Dendritic cell treated with granulocyte-macrophage colony-stimulating factor and Interleukin-4, amounts not matched to agents 40 ng/mL and 50 ng/mL, for 4 days (primary cell): Measurements from ENCODE around the gene PAX5.

Experiments used
- H3K27ac Mint-ChIP-seq: one replicate; pipeline ENCODE4 v1.8.0; 2022; ENCODE audit warnings: mild to moderate bottlenecking, mixed read lengths
- H3K27me3 Mint-ChIP-seq: one replicate; pipeline ENCODE4 v1.8.0; 2022; ENCODE audit warnings: mild to moderate bottlenecking, mixed read lengths
- H3K36me3 Mint-ChIP-seq: one replicate; pipeline ENCODE4 v1.8.0; 2022; ENCODE audit warnings: low read depth, mixed read lengths
- H3K4me1 Mint-ChIP-seq: one replicate; pipeline ENCODE4 v1.8.0; 2022; ENCODE audit warnings: low read depth, mixed read lengths
- H3K4me3 Mint-ChIP-seq: one replicate; pipeline ENCODE4 v1.8.0; 2022; ENCODE audit warnings: mild to moderate bottlenecking, moderate library complexity, mixed read lengths
- H3K9me3 Mint-ChIP-seq: one replicate; pipeline ENCODE4 v1.8.0; 2022; ENCODE audit warnings: mixed read lengths
- intact Hi-C: fragments of 100-400 bp; cut with micrococcal nuclease; formaldehyde crosslinking; loops from one replicate; pipeline ENCODE4 v1.15.0; 2022

The PAX5 gene

GRCh38 chr9:36960575-36960955 is 73.5 kb downstream of the PAX5 start:
- H3K27ac Mint-ChIP-seq: no peak overlapping the region
- H3K4me1 Mint-ChIP-seq: no peaks in the 10 kb centered on the region
- peaks cover 23% of the 10 kb centered on the region for H3K27me3 Mint-ChIP-seq
- intact Hi-C loops: no loop called here
- H3K4me3 Mint-ChIP-seq: no peak overlapping the region
- no peaks in the 10 kb centered on the region for H3K36me3 Mint-ChIP-seq
- H3K9me3 Mint-ChIP-seq: no peaks in the 10 kb centered on the region

GRCh38 chr9:36959681-36960574 is 74.1 kb downstream of the PAX5 start:
- intact Hi-C loops: no loop called here
- no peak overlapping the region for H3K27ac Mint-ChIP-seq
- H3K4me3 Mint-ChIP-seq: no peak overlapping the region
- peaks cover 25% of the 10 kb centered on the region for H3K27me3 Mint-ChIP-seq
- no peaks in the 10 kb centered on the region for H3K4me1 Mint-ChIP-seq
- no peaks in the 10 kb centered on the region for H3K36me3 Mint-ChIP-seq
- no peaks in the 10 kb centered on the region for H3K9me3 Mint-ChIP-seq

GRCh38 chr9:36956908-36957307 is 77.2 kb downstream of the PAX5 start:
- Mint-ChIP-seq H3K4me3 (no peak overlapping the region), H3K27ac (no peak overlapping the region), H3K4me1 (no peaks in the 10 kb centered on the region), H3K27me3 (peaks cover 32% of the 10 kb centered on the region), H3K36me3 (no peaks in the 10 kb centered on the region), H3K9me3 (no peaks in the 10 kb centered on the region)
- intact Hi-C loops: no loop called here

GRCh38 chr9:36950389-36950788 is 83.7 kb downstream of the PAX5 start:
- peaks cover 25% of the 10 kb centered on the region for H3K27me3 Mint-ChIP-seq
- H3K4me1 Mint-ChIP-seq: peaks cover 5% of the 10 kb centered on the region
- no peak overlapping the region for H3K4me3 Mint-ChIP-seq
- H3K27ac Mint-ChIP-seq: no peak overlapping the region
- no peaks in the 10 kb centered on the region for H3K36me3 Mint-ChIP-seq
- no peaks in the 10 kb centered on the region for H3K9me3 Mint-ChIP-seq
- intact Hi-C loops: no loop called here

GRCh38 chr9:36949466-36949865 is 84.6 kb downstream of the PAX5 start:
- H3K36me3 Mint-ChIP-seq: no peaks in the 10 kb centered on the region

GRCh38 chr9:36948051-36948450 is 86.0 kb downstream of the PAX5 start:
- no peaks in the 10 kb centered on the region for H3K36me3 Mint-ChIP-seq
- H3K9me3 Mint-ChIP-seq: no peaks in the 10 kb centered on the region
- H3K27me3 Mint-ChIP-seq: peaks cover 16% of the 10 kb centered on the region
- H3K4me1 Mint-ChIP-seq: peaks cover 5% of the 10 kb centered on the region
- intact Hi-C loops: no loop called here
- H3K27ac Mint-ChIP-seq: no peak overlapping the region
- H3K4me3 Mint-ChIP-seq: no peak overlapping the region

More at GRCh38 chr9:36949466-36949865, 84.6 kb downstream of the PAX5 start:
- peaks cover 5% of the 10 kb centered on the region for H3K4me1 Mint-ChIP-seq
- H3K9me3 Mint-ChIP-seq: no peaks in the 10 kb centered on the region
- H3K27ac Mint-ChIP-seq: no peak overlapping the region
- no peak overlapping the region for H3K4me3 Mint-ChIP-seq
- H3K27me3 Mint-ChIP-seq: peaks cover 21% of the 10 kb centered on the region
- intact Hi-C loops: no loop called here

- no peak overlapping the region for H3K27ac Mint-ChIP-seq
- intact Hi-C loops: no loop called here
- no peaks in the 10 kb centered on the region for H3K36me3 Mint-ChIP-seq
- no peak overlapping the region for H3K4me3 Mint-ChIP-seq
- H3K9me3 Mint-ChIP-seq: no peaks in the 10 kb centered on the region
- peaks cover 14% of the 10 kb centered on the region for H3K27me3 Mint-ChIP-seq
- peaks cover 5% of the 10 kb centered on the region for H3K4me1 Mint-ChIP-seq
Measured at GRCh38 chr9:36946653-36947052, 87.4 kb downstream of the PAX5 start.

GRCh38 chr9:36945999-36946398 is 88.1 kb downstream of the PAX5 start:
- Mint-ChIP-seq H3K36me3 (no peaks in the 10 kb centered on the region), H3K9me3 (no peaks in the 10 kb centered on the region), H3K27me3 (peaks cover 14% of the 10 kb centered on the region), H3K4me1 (peaks cover 5% of the 10 kb centered on the region), H3K4me3 (no peak overlapping the region), H3K27ac (no peak overlapping the region)
- intact Hi-C loops: no loop called here

GRCh38 chr9:36942891-36943290 is 91.2 kb downstream of the PAX5 start:
- Mint-ChIP-seq H3K27ac (no peak overlapping the region), H3K4me3 (no peak overlapping the region), H3K36me3 (no peaks in the 10 kb centered on the region), H3K27me3 (peaks cover 19% of the 10 kb centered on the region), H3K9me3 (no peaks in the 10 kb centered on the region), H3K4me1 (peaks cover 4% of the 10 kb centered on the region)
- intact Hi-C loops: no loop called here

- Mint-ChIP-seq H3K27ac (no peak overlapping the region), H3K27me3 (peaks cover 19% of the 10 kb centered on the region), H3K4me3 (no peak overlapping the region), H3K4me1 (no peaks in the 10 kb centered on the region), H3K9me3 (no peaks in the 10 kb centered on the region), H3K36me3 (no peaks in the 10 kb centered on the region)
- intact Hi-C loops: no loop called here
Measured at GRCh38 chr9:36941441-36941840, 92.6 kb downstream of the PAX5 start.

- Mint-ChIP-seq H3K9me3 (no peaks in the 10 kb centered on the region), H3K27ac (no peak overlapping the region), H3K4me1 (no peaks in the 10 kb centered on the region), H3K4me3 (no peak overlapping the region), H3K36me3 (no peaks in the 10 kb centered on the region), H3K27me3 (peaks cover 17% of the 10 kb centered on the region)
- intact Hi-C loops: no loop called here
Measured at GRCh38 chr9:36940881-36941280, 93.2 kb downstream of the PAX5 start.

- peaks cover 17% of the 10 kb centered on the region for H3K27me3 Mint-ChIP-seq
- H3K4me3 Mint-ChIP-seq: no peak overlapping the region
- no peaks in the 10 kb centered on the region for H3K36me3 Mint-ChIP-seq
- H3K4me1 Mint-ChIP-seq: no peaks in the 10 kb centered on the region
- no peaks in the 10 kb centered on the region for H3K9me3 Mint-ChIP-seq
- H3K27ac Mint-ChIP-seq: no peak overlapping the region
- intact Hi-C loops: no loop called here
Measured at GRCh38 chr9:36940500-36940853, 93.6 kb downstream of the PAX5 start.

GRCh38 chr9:36939655-36940499 is 94.2 kb downstream of the PAX5 start:
- no peak overlapping the region for H3K27ac Mint-ChIP-seq
- H3K4me1 Mint-ChIP-seq: no peaks in the 10 kb centered on the region
- H3K27me3 Mint-ChIP-seq: peaks cover 17% of the 10 kb centered on the region
- H3K36me3 Mint-ChIP-seq: no peaks in the 10 kb centered on the region
- no peaks in the 10 kb centered on the region for H3K9me3 Mint-ChIP-seq
- H3K4me3 Mint-ChIP-seq: no peak overlapping the region
- intact Hi-C loops: no loop called here

- Mint-ChIP-seq H3K4me3 (no peak overlapping the region), H3K27ac (no peak overlapping the region)
Measured at GRCh38 chr9:36939214-36939613, 94.9 kb downstream of the PAX5 start.

More at GRCh38 chr9:36939214-36939613, 94.9 kb downstream of the PAX5 start:
- no peaks in the 10 kb centered on the region for H3K9me3 Mint-ChIP-seq
- H3K4me1 Mint-ChIP-seq: no peaks in the 10 kb centered on the region
- H3K27me3 Mint-ChIP-seq: peaks cover 17% of the 10 kb centered on the region
- H3K36me3 Mint-ChIP-seq: no peaks in the 10 kb centered on the region
- intact Hi-C loops: no loop called here
